NCI-H510A (cell line): ENCODE measurements around the gene RGCC.
"Not testable (repeated sequence)": the region's sequence is repeated elsewhere in the genome, so short reads cannot be mapped to it uniquely, and the experiment has no call there.

Experiments
- DNase-seq: peaks from one replicate; lab custom pipeline; 2025; lab: John Stamatoyannopoulos, UW

The RGCC gene

GRCh38 chr13:41490371-41491015 is 33.1 kb downstream of the RGCC start:
- DNase-seq, result no peak

- DNase-seq, result no peak
These were observed 34.1 kb downstream of the RGCC start for GRCh38 chr13:41491436-41491835.

GRCh38 chr13:41492432-41493260 is 35.3 kb downstream of the RGCC start:
- DNase-seq, result no peak

GRCh38 chr13:41494202-41494601 is 36.9 kb downstream of the RGCC start:
- no peak for DNase-seq

- no peak for DNase-seq
These were observed 37.7 kb downstream of the RGCC start for GRCh38 chr13:41495044-41495443.

- DNase-seq, result no peak
These were observed 39.3 kb downstream of the RGCC start for GRCh38 chr13:41496420-41497234.

GRCh38 chr13:41497436-41497835 is 40.1 kb downstream of the RGCC start:
- no peak for DNase-seq

- DNase-seq, result no peak
These were observed 42.1 kb downstream of the RGCC start for GRCh38 chr13:41499452-41499851.

GRCh38 chr13:41500511-41500910 is 43.2 kb downstream of the RGCC start:
- DNase-seq, result no peak

- no peak for DNase-seq
These were observed 43.9 kb downstream of the RGCC start for GRCh38 chr13:41501281-41501680.

GRCh38 chr13:41502031-41502430 is 44.7 kb downstream of the RGCC start:
- DNase-seq, result no peak

- DNase-seq, result no peak
These were observed 45.3 kb downstream of the RGCC start for GRCh38 chr13:41502673-41503072.

GRCh38 chr13:41503356-41503755 is 46.0 kb downstream of the RGCC start:
- DNase-seq, result no peak

GRCh38 chr13:41504657-41505056 is 47.3 kb downstream of the RGCC start:
- DNase-seq, result not testable (repeated sequence)

GRCh38 chr13:41505209-41505835 is 48.0 kb downstream of the RGCC start:
- no peak for DNase-seq

- DNase-seq, result no peak
These were observed 49.0 kb downstream of the RGCC start for GRCh38 chr13:41506312-41506711.

GRCh38 chr13:41509971-41510370 is 52.6 kb downstream of the RGCC start:
- DNase-seq, result no peak

GRCh38 chr13:41511827-41512226 is 54.5 kb downstream of the RGCC start:
- no peak for DNase-seq

GRCh38 chr13:41512441-41512840 is 55.1 kb downstream of the RGCC start:
- DNase-seq, result no peak

- DNase-seq, result no peak
These were observed 56.2 kb downstream of the RGCC start for GRCh38 chr13:41513600-41513999.

- no peak for DNase-seq
These were observed 57.6 kb downstream of the RGCC start for GRCh38 chr13:41514853-41515395.
